Activated T-cell treated with anti-CD3 and anti-CD28 coated beads for 4 hours (primary cell): ENCODE measurements around the gene ECHDC3.
"Not testable (repeated sequence)": the region's sequence is repeated elsewhere in the genome, so short reads cannot be mapped to it uniquely, and the experiment has no call there.

Experiments
- DNase-seq: peaks from one replicate; pipeline ENCODE4 v3.0.0-alpha.2; 2020

ECHDC3 gene

DNA sequence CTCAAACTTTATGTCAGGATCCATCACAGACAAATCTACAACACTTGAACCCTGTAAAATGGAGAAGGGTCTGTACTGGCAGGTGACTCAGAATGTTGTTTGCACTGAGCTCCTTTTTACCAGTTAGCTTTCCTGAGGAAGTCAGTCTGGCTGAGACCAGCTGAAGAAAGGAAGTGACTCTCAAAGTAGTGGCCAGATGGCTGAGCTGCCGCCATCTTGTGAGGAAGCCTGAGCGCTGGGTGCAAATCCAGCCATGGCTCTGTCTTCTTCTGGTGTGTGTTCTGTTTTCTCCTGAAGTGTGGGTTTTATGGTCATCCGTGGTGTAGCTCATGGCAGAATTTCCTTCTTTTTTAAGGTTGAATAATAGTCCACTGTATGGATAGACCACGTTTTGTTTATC, 25.5 kb upstream of the ECHDC3 start:
- DNase-seq: no peak

DNA sequence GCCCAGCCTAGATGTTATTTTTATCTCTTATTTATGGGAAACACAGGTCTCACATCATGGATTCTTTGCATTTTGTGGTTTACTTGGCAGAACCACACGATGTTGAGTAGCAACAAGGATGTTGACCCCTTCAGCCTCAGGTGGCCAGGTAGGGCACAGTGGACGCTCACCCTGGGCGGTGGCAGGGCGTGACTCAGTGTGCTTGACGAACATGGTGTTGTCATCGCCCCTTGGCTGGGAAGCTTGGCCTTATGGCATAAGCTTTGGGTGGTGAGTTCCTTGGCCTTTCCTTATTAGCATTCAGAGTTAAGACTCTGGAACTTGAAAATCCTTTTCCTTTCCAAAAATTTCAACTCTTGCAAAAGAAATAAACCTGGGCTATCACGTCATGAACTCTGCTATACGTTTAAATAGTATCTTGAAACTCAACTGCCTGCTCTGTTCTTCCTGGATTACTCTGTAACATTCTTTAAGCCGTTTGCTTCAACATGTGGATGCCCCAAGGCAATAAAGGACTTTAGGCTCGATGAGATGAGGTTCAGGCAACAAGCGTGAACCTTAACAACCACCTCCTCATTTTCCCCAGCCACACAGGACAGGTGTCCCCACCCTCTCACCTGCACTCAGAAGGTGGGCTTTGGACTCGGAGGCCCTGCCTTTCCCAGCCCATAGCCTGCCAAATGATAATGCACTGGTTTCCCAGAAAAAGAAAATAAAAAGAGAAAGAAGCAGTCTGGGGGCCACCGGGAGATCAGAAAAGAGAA, 22.5 kb upstream of the ECHDC3 start:
- DNase-seq: no peak

DNA sequence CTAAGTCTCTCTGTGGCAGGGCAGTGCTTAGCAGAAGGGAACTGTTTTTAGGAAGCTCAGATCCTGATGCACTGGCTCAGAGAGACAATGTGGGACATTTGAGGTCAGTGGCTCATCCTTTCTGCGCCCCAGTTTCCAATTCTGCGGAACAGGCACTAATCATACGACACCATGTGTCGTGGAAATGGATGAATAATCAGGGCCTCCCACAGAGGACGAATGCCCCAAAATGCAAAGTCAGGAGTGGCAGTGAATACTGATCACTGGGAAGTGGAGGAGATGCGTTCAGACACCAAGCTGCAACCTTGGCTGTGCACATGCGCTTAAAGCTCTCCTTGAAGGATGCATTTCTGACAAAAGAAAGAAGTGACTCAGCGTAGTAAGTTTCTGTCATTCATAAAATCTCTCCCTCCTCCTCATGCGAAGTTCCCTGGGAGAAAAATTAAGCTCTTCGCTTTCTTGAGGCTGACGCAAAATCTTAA, 21.9 kb upstream of the ECHDC3 start:
- no peak for DNase-seq

DNA sequence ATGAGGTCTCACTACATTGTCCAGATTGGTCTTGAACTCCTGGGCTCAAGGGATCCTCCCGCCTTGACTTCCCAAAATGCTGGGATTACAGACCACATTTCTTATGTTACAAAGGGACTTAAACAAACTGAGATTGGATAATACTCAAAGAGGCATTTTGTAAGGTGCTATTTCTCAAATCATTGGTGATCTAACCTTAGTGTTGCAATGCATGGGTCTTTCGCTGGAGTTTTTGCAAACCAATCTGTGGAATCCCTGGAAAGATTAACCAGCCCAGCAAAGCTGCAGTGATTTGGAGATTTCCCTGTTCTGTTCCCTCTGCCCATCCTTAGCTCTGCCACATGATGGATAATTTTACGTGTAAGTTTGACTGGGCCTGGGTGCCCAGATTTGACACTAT, 20.4 kb upstream of the ECHDC3 start:
- no peak for DNase-seq

DNA sequence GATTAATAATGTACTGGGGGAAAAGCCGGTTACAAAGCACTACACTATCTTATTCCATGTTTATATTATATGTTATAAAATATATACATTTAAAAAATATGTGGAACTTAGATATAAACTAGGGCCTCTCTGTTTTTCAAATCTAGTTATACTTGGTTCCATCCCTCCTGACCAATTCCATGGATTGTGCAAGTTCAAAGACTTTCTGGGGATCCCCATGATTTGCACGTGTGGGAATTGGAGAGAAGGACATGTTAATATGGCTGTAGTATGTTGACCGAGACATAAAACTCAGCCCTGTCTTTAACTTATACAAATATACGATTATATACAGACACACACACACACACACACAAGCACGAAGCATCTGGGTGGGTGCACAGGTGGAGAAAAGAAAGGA, 18.8 kb upstream of the ECHDC3 start:
- no peak for DNase-seq

DNA sequence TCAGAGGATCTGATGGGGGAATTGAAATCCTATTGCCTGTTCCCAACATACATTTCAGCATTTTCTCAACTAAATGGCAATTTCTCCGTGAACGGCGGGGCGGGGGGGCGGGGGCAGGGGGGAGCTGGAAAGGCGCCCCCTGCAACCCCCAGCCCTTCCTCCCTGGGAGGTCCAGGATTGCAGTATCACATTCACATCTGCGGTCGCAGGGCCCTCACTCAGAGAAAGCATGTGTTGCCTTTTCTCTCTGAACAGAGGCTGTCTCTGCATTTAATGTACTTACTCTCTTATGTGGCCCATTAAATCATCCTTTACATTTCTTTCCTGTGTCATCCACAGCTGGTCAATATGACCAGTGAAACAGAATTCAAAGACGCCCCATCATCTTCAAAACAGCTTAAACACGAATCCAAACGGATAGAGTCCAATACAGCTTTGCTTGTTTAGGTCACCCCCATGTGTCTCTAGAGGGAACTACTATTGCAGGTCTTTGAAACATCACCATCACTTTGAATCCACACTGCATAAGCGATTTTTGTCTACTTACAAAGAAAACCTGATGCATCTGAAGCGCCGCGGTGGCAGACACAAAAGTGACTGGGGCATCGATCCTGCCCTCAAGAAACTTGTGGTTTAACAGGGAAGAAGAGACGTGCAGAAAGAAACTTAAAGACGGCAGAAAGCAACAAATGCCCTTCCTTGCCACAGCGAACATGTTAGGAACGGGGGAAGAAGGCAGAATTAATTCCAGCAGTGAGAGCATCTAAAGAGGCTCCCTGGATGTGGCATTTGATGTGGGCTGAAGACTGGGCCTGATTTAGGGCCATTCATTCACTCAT, 17.0 kb upstream of the ECHDC3 start:
- DNase-seq: no peak

DNA sequence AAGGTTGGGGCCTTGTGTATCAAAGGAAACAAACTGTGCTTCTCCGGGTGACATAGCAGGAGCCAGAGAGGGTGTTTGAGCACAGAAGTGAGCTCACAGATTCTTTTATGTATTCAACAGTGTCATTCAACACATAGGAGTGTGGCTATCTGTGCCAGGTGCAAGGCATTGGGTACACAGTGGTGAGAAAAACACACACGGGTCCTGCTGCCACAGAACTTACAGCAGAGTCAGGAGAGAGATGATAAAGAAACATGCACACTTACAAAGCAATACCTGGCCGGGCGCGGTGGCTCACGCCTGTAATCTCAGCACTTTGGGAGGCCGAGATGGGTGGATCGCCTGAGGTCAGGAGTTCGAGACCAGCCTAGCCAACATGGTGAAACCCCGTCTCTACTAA, 16.3 kb upstream of the ECHDC3 start:
- DNase-seq: no peak

DNA sequence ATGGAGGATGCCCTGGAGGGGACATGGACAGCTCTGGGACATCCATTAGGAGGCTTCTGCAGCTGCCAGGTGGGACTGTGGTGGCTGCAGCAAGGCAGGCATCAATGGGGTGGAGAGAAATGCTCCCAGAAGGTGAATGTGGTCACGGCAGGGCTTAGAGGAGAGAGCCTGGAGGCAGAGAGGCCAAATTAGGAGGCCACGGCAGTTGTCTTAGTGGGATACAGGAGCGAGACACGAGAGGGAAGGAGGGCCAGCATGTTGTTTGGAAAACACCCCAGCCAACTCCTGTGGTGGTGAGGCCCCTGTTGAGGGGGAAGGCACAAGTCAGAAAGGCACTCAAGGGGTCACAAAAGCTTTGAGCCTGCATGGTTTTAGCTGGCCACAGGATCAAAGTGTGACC, 14.6 kb upstream of the ECHDC3 start:
- no peak for DNase-seq

DNA sequence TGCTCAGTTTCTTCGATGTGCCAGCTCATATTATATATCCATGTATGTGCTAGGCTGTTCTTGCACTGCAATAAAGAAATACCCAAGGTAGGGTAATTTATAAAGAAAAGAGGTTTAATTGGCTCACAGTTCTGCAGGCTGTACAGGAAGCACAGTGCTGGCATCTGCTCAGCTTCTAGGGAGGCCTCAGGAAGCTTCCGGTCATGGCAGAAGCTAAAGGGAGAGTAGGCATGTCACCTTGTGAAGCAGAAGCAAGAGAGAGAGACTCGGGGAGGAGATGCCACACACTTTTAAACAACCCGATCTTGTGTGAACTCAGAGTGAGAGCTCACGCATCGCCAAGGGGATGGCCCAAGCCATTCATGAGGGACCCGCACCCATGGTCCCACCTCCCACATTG, 13.8 kb upstream of the ECHDC3 start:
- DNase-seq: no peak

DNA sequence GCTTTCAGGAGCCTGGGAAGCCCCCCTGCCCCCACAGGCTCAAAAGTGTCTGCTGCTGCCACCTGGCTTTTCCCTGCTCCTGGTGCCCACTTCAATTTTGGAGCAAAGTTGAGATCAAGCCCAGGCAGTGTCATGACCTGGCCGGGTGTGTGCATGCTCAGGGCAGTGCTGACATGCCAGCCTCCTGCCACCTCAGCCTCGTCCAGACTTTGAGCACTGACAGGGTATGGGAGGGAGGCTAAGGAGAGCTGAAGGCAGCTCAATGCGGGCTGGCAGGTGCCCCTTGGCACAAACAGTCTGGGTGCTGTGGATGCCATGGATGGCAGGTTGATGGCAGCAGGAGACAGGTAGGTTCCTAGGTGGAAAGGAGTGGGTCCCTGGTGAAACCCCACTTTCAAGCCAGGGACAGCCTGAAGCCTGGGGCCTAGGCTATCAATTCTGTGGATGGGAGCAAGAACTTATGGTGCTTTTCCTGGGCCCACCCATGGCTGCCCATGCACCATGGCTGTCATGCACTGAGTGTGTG, 12.3 kb upstream of the ECHDC3 start:
- DNase-seq: no peak

DNA sequence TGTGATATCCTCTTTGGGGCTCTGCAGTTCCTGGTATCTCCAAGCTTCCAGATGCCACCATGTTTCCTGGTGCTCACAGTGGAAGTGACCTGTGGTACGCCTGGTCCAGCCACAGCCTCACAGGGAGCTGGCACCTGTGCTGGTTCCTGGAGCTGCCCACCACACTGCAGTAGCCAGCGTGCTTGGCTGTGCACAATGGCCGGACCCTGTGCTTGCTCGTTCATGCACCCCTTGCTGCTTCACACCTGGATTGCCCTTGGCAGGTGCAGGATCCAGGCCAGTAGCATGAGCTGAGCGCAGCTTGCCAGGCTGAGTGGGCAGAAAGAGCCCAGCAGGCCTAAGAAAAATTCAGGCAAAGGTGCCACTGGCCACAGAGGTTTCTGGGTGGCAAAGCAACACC, 11.4 kb upstream of the ECHDC3 start:
- no peak for DNase-seq

DNA sequence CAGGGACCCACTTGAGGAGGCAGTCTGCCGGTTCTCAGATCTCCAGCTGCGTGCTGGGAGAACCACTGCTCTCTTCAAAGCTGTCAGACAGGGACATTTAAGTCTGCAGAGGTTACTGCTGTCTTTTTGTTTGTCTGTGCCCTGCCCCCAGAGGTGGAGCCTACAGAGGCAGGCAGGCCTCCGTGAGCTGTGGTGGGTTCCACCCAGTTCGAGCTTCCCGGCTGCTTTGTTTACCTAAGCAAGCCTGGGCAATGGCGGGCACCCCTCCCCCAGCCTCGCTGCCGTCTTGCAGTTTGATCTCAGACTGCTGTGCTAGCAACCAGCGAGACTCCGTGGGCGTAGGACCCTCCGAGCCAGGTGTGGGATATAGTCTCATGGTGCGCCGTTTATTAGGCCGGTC, 5.4 kb upstream of the ECHDC3 start:
- not testable (repeated sequence) for DNase-seq

DNA sequence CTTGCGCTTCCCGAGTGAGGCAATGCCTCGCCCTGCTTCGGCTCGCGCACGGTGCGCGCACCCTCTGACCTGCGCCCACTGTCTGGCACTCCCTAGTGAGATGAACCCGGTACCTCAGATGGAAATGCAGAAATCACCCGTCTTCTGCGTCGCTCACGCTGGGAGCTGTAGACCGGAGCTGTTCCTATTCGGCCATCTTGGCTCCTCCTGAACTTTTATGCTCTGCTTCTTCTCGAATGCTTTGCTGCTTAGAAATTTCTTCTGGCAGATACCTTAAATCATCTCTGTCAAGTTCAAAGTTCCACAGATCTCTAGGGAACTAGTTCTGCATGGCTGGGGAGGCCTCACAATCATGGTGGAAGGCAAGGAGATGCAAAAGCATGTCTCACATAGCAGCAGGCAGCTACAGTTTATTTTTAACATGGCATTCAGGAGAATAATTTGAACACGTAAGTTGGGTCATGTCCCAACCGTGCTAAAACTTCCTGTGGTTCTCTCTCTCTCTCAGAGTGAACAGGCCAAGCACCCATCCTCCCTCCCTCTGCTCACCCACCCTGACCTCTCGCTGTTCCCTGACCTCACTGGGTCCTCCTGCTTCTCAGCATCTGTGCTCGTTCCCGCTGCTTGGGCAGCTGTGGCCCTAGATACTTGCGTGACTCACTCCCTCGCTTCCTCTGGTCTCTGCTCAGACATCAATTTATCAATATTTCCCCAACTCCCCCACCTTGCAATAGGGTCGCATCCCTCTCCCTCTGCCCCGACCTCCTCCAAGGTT, 4.7 kb upstream of the ECHDC3 start:
- not testable (repeated sequence) for DNase-seq

DNA sequence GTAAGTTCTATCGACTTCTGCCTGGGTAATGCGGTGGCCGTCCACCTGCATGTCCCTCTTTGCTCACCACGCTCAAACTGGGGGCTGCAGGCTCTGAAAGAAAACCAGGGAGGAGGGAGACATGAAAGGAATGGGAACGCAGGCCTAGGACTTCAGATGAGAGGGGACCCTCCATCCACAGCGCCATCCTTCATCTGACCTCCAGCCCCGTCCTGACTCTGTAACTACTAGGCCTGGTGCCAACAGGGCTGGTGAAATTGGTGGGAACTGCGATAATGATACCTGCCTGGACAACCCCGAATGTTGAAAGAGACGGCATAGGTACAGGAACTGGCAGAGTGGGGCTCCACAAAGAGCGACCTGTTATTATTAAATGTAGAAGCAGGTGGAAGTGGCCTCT, 1.3 kb upstream of the ECHDC3 start:
- no peak for DNase-seq

DNA sequence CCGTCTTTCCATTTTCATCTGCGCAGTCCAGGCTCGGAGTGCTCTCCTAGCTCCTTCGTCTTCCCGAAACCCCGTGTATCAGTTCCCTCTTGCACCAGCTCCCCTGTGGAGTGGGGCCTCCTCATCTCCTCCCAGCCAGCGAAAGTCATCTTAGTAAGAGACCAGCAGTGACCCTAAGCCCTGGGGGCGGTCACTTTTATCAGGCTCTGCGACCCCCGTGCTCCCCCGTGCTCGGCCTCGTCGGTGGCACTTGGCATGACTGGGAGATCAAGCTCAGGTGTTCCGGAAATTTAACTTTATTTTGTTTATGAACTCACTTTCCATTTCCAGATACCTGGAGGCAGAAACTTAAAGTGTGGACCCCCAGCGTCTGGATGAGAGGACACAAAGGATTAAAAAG, 574 bp upstream of the ECHDC3 start:
- no peak for DNase-seq

DNA sequence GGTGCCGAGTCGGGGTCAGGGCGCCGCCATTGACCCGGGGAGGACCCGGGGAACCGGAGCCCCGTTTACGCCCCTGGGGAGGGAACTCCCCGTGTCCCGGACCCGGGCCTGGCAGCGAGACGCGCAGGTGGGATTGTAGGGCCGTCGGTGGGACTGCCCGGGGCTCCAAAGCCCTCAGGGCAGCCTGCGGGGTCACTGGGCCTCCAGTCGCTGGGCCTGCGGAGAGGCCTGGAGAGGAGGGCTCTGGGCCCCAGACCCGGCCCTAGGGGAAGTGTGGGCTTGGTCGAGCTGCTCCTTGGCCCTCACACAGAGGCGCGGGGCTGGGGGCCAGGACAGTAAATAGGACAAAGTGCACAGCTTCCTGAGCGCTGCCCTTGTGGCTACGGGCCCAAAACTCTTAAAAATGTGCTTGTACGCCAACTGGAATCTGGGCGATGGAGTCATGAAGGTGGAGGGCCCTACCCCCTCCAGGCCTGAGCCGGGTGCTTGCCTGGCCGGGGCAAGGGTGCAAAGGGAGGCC, 657 bp downstream of the ECHDC3 start:
- no peak for DNase-seq

DNA sequence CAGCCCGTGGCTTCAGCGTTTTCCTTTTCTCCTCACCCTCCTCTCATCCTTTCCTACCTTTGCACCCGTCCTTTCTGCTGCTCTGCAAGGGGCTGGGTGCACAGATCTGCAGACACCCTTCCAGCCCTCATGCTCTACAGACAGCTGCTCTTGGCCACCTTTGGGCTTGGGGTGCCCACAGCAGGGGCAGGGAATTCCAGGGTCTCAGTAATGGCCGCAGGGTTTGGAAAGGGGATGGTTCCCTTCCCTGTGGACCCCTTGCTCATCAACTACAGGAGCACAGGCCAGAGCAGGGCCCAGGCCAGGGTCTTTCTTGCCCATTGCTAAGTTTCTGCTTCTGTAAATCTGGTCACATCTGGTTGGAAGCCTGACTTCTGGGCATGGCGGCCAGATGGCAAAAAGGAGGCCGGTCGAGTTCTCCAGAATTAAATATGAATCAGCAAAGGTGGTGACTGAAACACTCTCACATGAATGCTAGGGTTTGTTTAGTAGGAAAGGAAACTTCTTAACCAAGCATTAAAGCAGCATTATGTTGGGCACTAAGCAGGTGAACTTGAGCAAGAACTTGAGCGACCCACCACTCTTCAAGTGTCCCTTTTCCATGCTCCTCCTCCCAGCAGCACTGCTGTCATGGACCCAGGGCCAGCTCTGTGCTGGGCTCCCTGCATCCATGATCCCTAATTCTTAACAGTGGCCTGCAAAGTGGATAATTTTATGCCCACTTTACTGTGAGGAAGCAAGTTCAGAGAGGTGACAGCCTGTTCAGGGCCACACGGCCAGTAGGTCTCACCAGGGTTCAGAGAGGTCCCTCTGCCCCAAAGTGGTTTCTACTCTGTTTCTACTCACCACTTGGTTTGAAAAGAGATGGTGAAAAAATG, 1.5 kb downstream of the ECHDC3 start:
- DNase-seq: no peak

DNA sequence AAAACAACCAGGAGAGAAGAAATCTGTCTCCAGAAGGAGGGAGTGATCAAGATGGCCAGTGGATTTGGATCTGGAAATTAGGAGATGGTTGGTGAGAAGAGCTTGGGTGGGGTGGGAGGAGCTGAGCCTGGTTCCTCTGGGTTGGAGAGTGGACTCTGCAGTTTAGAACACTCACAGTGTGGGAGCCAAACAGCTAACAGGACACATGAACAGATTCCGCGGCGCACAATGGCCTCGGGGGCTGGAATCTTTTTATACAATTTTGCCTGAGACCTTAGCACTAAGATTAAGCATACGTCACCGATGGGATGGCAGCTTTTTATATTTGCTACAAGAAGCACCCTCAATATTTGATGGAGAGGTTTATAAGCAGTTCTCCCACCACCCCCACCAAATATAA, 2.9 kb downstream of the ECHDC3 start:
- DNase-seq: no peak

DNA sequence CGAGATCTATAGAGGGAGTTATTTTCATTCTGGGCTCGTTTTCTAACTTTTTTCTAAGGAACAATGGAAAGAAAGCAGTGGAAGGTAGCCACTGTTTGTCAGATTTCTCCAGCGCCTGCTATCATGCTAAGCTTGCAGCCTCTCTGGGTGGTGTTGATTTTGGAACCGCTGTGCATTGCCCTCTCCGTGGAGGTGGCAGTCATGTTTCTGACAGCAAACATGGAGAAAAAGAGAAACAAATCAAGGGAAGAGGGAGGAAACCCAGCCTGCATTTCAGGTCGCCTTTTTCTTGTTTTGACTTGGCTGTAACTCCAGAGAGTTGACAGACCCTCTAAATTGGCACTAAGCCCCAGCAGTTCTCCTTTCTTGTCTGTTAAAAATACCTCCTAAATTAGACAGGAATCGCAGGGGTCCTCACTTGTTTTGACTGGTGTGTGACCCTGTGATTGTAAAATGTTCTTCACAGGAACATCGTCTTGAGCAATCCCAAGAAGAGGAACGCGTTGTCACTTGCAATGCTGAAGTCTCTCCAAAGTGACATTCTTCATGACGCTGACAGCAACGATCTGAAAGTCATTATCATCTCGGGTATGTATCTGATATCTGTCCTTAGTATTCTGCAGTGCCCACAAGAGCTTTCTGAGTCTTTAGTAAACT, 4.8 kb downstream of the ECHDC3 start:
- DNase-seq: no peak

DNA sequence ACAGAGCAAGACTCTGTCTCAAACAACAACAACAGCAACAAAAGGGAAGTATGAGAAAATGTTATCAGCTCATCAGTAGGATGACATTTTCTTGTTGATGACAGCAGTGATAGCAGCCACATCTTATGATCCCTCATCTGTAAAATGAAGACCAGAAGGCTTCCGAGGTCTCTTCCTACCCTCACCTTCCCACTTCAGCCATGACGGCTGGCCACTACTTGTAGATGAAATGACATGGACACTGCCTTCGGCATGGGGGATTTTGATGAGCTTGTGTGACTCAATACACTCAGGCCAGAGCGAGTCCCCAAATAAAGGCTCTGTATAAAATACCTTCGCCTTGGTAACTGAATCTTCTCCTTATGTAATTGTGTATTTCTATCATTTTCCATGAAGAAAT, 6.7 kb downstream of the ECHDC3 start:
- DNase-seq: no peak

DNA sequence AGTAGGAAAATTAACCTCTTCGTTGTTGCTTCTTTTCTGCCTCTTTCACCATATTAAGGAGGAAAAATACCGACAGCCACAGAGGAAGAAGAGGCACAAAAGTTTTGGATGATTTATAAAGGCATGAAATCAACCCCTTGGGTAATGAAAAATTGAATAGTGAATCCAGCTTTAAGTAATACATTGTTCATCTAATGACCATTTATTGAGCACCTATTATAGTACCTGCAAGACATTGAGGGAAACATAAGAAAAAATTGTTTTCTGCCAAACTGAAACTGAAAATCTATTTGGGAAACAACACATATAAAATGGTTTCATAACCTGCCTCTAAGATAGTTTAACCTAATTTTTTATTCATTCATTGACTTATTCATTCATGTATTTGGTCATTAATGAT, 8.2 kb downstream of the ECHDC3 start:
- DNase-seq: no peak
